Body of pancreas (tissue), 4 donors: ENCODE data around the gene ANKRD2. TPM values are rescaled to one million over a fixed set of nuclear protein-coding genes. Genes with fewer than 3 reads are reported as not detected.

Experiments used
- ATAC-seq: fragments of 150-250 bp; one replicate; pipeline ENCODE4 v1.9.1; 2016
- DNase-seq, 4 donors: peaks; one replicate each; pipeline ENCODE4 v3.0.0-alpha.2; 2019
- H3K27ac ChIP-seq, 4 donors: fragments of 200-600 bp; sonication (generic); 1 replicate in 3 of 4; 2 replicates in 1 of 4; pipeline versions ENCODE4 v1.5.1 to v1.6.1; 2016 to 2019; ENCODE audit warnings: mild to moderate bottlenecking in 1 of 4, mixed read lengths in 1 of 4, moderate library complexity in 1 of 4
- H3K27me3 ChIP-seq, 2 donors: fragments of 200-600 bp; sonication (generic); one replicate each; pipeline ENCODE4 v1.6.0; 2016; ENCODE audit warnings: mild to moderate bottlenecking in 1 of 2
- H3K36me3 ChIP-seq, 2 donors: fragments of 200-600 bp; sonication (generic); replicated peaks in 1 of 2; 2 replicates each; pipeline ENCODE4 v1.5.1; 2016; ENCODE audit warnings: low read depth in 2 of 2; ENCODE audit not compliant: insufficient read depth in 1 of 2
- H3K4me1 ChIP-seq: fragments of 200-600 bp; sonication (generic); one replicate; pipeline ENCODE4 v1.6.0; 2016
- H3K4me3 ChIP-seq, 2 donors: fragments of 200-600 bp; sonication (generic); 1 replicate in 1 of 2; 2 replicates in 1 of 2; pipeline ENCODE4 v1.5.1; 2016 to 2019
- H3K9me3 ChIP-seq, 3 donors: fragments of 200-600 bp; sonication (generic); 1 replicate in 2 of 3; 2 replicates in 1 of 3; pipeline ENCODE4 v1.5.1; 2016
- CTCF ChIP-seq, 7 experiments: fragments of 450-650 bp in 4 of 7; fragments of 200-600 bp in 3 of 7; sonication (generic) in 3 of 7; IDR thresholded peaks; one replicate each; pipeline ENCODE4 v1.5.1; 2016 to 2019; ENCODE audit warnings: antibody characterized with exemption in 7 of 7
- POLR2A ChIP-seq, 3 donors: fragments of 450-650 bp; IDR thresholded peaks; one replicate each; pipeline ENCODE4 v1.6.1; 2016; ENCODE audit warnings: antibody characterized with exemption in 3 of 3, mild to moderate bottlenecking in 2 of 3
- WGBS, 2 donors: methylation state at CpG; one replicate each; pipeline ENCODE4 v1.1.5; 2017; 5-methylcytosine and 5-hydroxymethylcytosine counted together
- intact Hi-C: fragments of 100-400 bp; cut with DNase I; formaldehyde crosslinking; loops from one replicate; pipeline ENCODE4 v1.15.1; 2023
- total RNA-seq, 2 donors: library from RNA; depleted of rRNA; stranded (reverse); fragments of >200 nt; gene quantifications; one replicate each; pipeline ENCODE4 v1.1.0, GENCODE V29; 2016

ANKRD2 gene
- total RNA-seq, 2 donors from 2014 or later: not detected

- Histone ChIP-seq H3K27me3 (no peaks in the 10 kb centered on the region), H3K27ac (no peak overlapping the region), H3K4me3 (no peak overlapping the region), H3K4me1 (no peaks in the 10 kb centered on the region), H3K9me3 (no peaks in the 10 kb centered on the region), H3K36me3 (no peaks in the 10 kb centered on the region)
- DNase-seq (no peak), ATAC-seq (no peak)
- 86 to 89% methylated on average over 7 to 11 of the region's 13 CpGs for WGBS, 2 donors
- TF ChIP-seq POLR2A (IDR thresholded peaks at IDR 0.05): no peak
- TF ChIP-seq CTCF (IDR thresholded peaks at IDR 0.05): no peak
- intact Hi-C loops: no loop called here
Measured at GRCh38 chr10:97608991-97609561, 36.5 kb downstream of the ANKRD2 start.

- intact Hi-C loops: no loop called here
- Histone ChIP-seq H3K36me3 (no peaks in the 10 kb centered on the region), H3K4me3 (no peak overlapping the region), H3K9me3 (no peaks in the 10 kb centered on the region), H3K27ac (no peak overlapping the region), H3K4me1 (no peaks in the 10 kb centered on the region), H3K27me3 (no peaks in the 10 kb centered on the region)
- no peak for ATAC-seq
- TF ChIP-seq POLR2A (IDR thresholded peaks at IDR 0.05) (no peak), CTCF (IDR thresholded peaks at IDR 0.05) (no peak)
- 79 to 88% methylated on average over 9 of the region's 12 CpGs for WGBS, 2 donors
- no peak for DNase-seq
Measured at GRCh38 chr10:97611473-97611872, 38.9 kb downstream of the ANKRD2 start.

- peak; percentile 52 for ATAC-seq
Measured at GRCh38 chr10:97612386-97612785, 39.8 kb downstream of the ANKRD2 start.

GRCh38 chr10:97618285-97618684 is 45.7 kb downstream of the ANKRD2 start:
- intact Hi-C loops: no loop called here
- Histone ChIP-seq H3K4me1 (peaks cover 4% of the 10 kb centered on the region), H3K27ac (no peak overlapping the region), H3K36me3 (no peaks in the 10 kb centered on the region), H3K4me3 (no peak overlapping the region), H3K27me3 (no peaks in the 10 kb centered on the region), H3K9me3 (no peaks in the 10 kb centered on the region)
- TF ChIP-seq CTCF (IDR thresholded peaks at IDR 0.05) (no peak), POLR2A (IDR thresholded peaks at IDR 0.05) (no peak)
- no peak for ATAC-seq
- WGBS, 2 donors: 76 to 78% methylated on average over 4 of the region's 4 CpGs
- DNase-seq: no peak

More at GRCh38 chr10:97612386-97612785, 39.8 kb downstream of the ANKRD2 start:
- H3K4me1 ChIP-seq: no peaks in the 10 kb centered on the region
- H3K27me3 ChIP-seq: no peaks in the 10 kb centered on the region
- H3K36me3 ChIP-seq: no peaks in the 10 kb centered on the region
- WGBS, 2 donors: 41 to 42% methylated on average over 2 of the region's 2 CpGs
- peak in 5 of 7 experiments; percentile 18 to 49 (median 38) for TF ChIP-seq CTCF (IDR thresholded peaks at IDR 0.05)
- TF ChIP-seq POLR2A (IDR thresholded peaks at IDR 0.05): no peak
- intact Hi-C loops: no loop called here
- H3K9me3 ChIP-seq: no peaks in the 10 kb centered on the region
- no peak overlapping the region for H3K4me3 ChIP-seq
- peak in 1 of 4 donors; percentile 19 for DNase-seq
- no peak overlapping the region for H3K27ac ChIP-seq

- no peak for ATAC-seq
Measured at GRCh38 chr10:97618733-97619132, 46.2 kb downstream of the ANKRD2 start.

More at GRCh38 chr10:97618733-97619132, 46.2 kb downstream of the ANKRD2 start:
- 88 to 91% methylated on average over 4 of the region's 4 CpGs for WGBS, 2 donors
- Histone ChIP-seq H3K9me3 (no peaks in the 10 kb centered on the region), H3K4me3 (no peak overlapping the region), H3K36me3 (no peaks in the 10 kb centered on the region), H3K27ac (no peak overlapping the region), H3K4me1 (peaks cover 9% of the 10 kb centered on the region), H3K27me3 (no peaks in the 10 kb centered on the region)
- intact Hi-C loops: no loop called here
- no peak for DNase-seq
- no peak for TF ChIP-seq CTCF (IDR thresholded peaks at IDR 0.05)
- TF ChIP-seq POLR2A (IDR thresholded peaks at IDR 0.05): no peak
